Keratinocyte (primary cell): ENCODE results near the gene GC. TPM values are rescaled to one million over a fixed set of nuclear protein-coding genes. Genes with fewer than 3 reads are reported as not detected.

Experiments
- DNase-seq: peaks from one replicate; pipeline ENCODE4 v3.0.0-alpha.2; 2011; ENCODE audit warnings: low read depth, missing footprints, low spot score
- FAIRE-seq: peaks from 2 replicates; lab custom pipeline; 2011; peaks lifted over from hg19 to GRCh38; lab: Jason Lieb, UNC
- H2AFZ ChIP-seq: 2 replicates; pipeline ENCODE4 v1.6.0; 2012; ENCODE audit warnings: low read length, control low read depth, inconsistent platforms; ENCODE audit not compliant: control insufficient read depth
- H3K27ac ChIP-seq: 2 replicates; pipeline ENCODE4 v1.5.1; 2011; ENCODE audit warnings: low read length; ENCODE audit not compliant: control insufficient read depth, insufficient read depth
- H3K27me3 ChIP-seq: 3 replicates; pipeline ENCODE4 v1.6.0; 2011; ENCODE audit warnings: low read length; ENCODE audit not compliant: control insufficient read depth, insufficient read depth; ENCODE audit errors: extremely low read depth
- H3K36me3 ChIP-seq, 2 experiments: 2 replicates in 1 of 2; 3 replicates in 1 of 2; pipeline ENCODE4 v1.5.1; 2011; ENCODE audit warnings: low read length in 2 of 2, mild to moderate bottlenecking in 1 of 2; ENCODE audit not compliant: control insufficient read depth in 2 of 2, insufficient read depth in 2 of 2; ENCODE audit errors: extremely low read depth in 1 of 2
- H3K4me1 ChIP-seq: 3 replicates; pipeline ENCODE4 v1.5.1; 2011; ENCODE audit warnings: low read length; ENCODE audit not compliant: control insufficient read depth, insufficient read depth; ENCODE audit errors: extremely low read depth
- H3K4me2 ChIP-seq: 3 replicates; pipeline ENCODE4 v1.6.0; 2011; ENCODE audit warnings: low read depth, low read length; ENCODE audit not compliant: control insufficient read depth, insufficient read depth; ENCODE audit errors: extremely low read depth
- H3K4me3 ChIP-seq, 3 experiments: fragments of 200-600 bp in 1 of 3; sonication (generic) in 1 of 3; 2 replicates in 2 of 3; 3 replicates in 1 of 3; pipeline ENCODE4 v1.5.1; 2011 to 2016; ENCODE audit warnings: low read length in 3 of 3, mild to moderate bottlenecking in 3 of 3, control low read depth in 2 of 3, inconsistent platforms in 1 of 3, low read depth in 1 of 3, mixed read lengths in 1 of 3, mixed run types in 1 of 3, moderate library complexity in 1 of 3; ENCODE audit not compliant: control insufficient read depth in 2 of 3, insufficient read depth in 2 of 3; ENCODE audit errors: extremely low read depth in 1 of 3
- H3K79me2 ChIP-seq: 2 replicates; pipeline ENCODE4 v1.6.0; 2012; ENCODE audit warnings: low read length; ENCODE audit not compliant: control insufficient read depth, insufficient read depth
- H3K9ac ChIP-seq: 3 replicates; pipeline ENCODE4 v1.6.0; 2011; ENCODE audit warnings: low read length; ENCODE audit not compliant: control insufficient read depth, insufficient read depth; ENCODE audit errors: extremely low read depth
- H3K9me1 ChIP-seq: 3 replicates; pipeline ENCODE4 v1.6.0; 2011; ENCODE audit warnings: low read length; ENCODE audit not compliant: control insufficient read depth, insufficient read depth; ENCODE audit errors: extremely low read depth
- H3K9me3 ChIP-seq: 2 replicates; pipeline ENCODE4 v1.5.1; 2012; ENCODE audit warnings: low read depth, low read length; ENCODE audit not compliant: control insufficient read depth
- H4K20me1 ChIP-seq: 3 replicates; pipeline ENCODE4 v1.6.0; 2011; ENCODE audit warnings: low read length; ENCODE audit not compliant: control insufficient read depth, insufficient read depth; ENCODE audit errors: extremely low read depth
- EZH2 ChIP-seq: IDR thresholded peaks from one replicate; pipeline ENCODE4 v1.6.1; 2012; ENCODE audit warnings: inconsistent platforms, mild to moderate bottlenecking, low read length, moderate library complexity
- dilution Hi-C: fragments of 300-500 bp; cut with MboI; formaldehyde crosslinking; loops from one replicate; pipeline ENCODE4 v1.7.0; 2020; ENCODE audit warnings: low sequenced_read_pairs; ENCODE audit not compliant: extremely low pct_ligation_motif_present
- polyA plus RNA-seq, 5 experiments: library from polyadenylated mRNA; depleted of rRNA in 3 of 5; stranded (reverse) in 3 of 5; stranded (forward) in 1 of 5; unstranded in 1 of 5; fragments of >200 nt; gene quantifications; 1 replicate in 1 of 5; 2 replicates in 3 of 5; 3 replicates in 1 of 5; pipeline versions ENCODE4 v1.2.1 to v1.2.3, GENCODE V29; 2011 to 2012; ENCODE audit warnings: missing spikeins in 2 of 5, low read depth in 1 of 5, low replicate concordance in 1 of 5
- TF ChIP-seq, protein P1 (sequence below), 3 experiments: IDR thresholded peaks in 1 of 3; conservative IDR thresholded peaks in 1 of 3; optimal IDR thresholded peaks in 1 of 3; 2 replicates in 2 of 3; 3 replicates in 1 of 3; pipeline versions ENCODE3 to v1.5.1; 2011; ENCODE audit warnings: low read length in 3 of 3, mild to moderate bottlenecking in 3 of 3, moderate library complexity in 2 of 3, control low read depth in 1 of 3, inconsistent platforms in 1 of 3; ENCODE audit not compliant: insufficient read depth in 2 of 3; ENCODE audit errors: extremely low read depth in 1 of 3

GC gene
- polyA plus RNA-seq, 1 donor (not counting 4 experiments of a cell fraction or from before 2014, with no cell fraction given), result not detected

DNA sequence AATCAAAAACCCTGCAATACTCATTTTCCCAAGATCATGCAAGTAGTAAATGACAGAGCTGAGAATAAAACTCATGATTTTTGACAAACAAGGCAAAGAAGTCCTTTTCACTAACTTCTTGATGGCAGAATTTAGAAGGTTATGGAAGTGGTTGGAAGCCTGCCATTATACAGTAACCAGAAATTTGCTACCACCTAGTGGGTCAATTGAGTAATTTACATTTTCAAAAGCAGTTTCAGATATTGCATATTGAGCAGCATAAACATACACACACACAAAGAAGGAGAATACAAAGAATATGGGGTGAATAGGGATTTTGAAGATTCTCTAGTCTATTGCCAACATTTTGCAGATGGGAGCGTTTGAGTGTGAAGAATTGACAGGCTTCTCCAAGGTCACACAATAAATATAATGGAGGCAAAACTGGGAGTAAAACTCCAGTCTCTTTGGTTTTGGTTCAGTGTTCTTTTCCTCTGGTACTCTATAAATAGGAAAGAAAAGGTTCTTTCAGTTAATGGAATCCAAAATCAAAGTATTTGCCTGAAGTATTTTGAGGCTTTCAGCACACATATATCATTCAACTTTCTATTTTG lies 70.2 kb downstream of the GC start:
- H3K4me2 ChIP-seq, result no peak overlapping the region
- H3K36me3 ChIP-seq, result no peaks in the 10 kb centered on the region
- no peaks in the 10 kb centered on the region for H3K27me3 ChIP-seq
- no peak overlapping the region for H2AFZ ChIP-seq
- no peak overlapping the region for H3K9ac ChIP-seq
- dilution Hi-C loops, result no loop called here
- no peaks in the 10 kb centered on the region for H3K4me1 ChIP-seq
- no peak overlapping the region for H3K4me3 ChIP-seq
- no peaks in the 10 kb centered on the region for H4K20me1 ChIP-seq
- no peaks in the 10 kb centered on the region for H3K9me3 ChIP-seq
- no peak for DNase-seq
- FAIRE-seq, result no peak
- TF ChIP-seq EZH2, result no peak
- TF ChIP-seq, protein P1, sequence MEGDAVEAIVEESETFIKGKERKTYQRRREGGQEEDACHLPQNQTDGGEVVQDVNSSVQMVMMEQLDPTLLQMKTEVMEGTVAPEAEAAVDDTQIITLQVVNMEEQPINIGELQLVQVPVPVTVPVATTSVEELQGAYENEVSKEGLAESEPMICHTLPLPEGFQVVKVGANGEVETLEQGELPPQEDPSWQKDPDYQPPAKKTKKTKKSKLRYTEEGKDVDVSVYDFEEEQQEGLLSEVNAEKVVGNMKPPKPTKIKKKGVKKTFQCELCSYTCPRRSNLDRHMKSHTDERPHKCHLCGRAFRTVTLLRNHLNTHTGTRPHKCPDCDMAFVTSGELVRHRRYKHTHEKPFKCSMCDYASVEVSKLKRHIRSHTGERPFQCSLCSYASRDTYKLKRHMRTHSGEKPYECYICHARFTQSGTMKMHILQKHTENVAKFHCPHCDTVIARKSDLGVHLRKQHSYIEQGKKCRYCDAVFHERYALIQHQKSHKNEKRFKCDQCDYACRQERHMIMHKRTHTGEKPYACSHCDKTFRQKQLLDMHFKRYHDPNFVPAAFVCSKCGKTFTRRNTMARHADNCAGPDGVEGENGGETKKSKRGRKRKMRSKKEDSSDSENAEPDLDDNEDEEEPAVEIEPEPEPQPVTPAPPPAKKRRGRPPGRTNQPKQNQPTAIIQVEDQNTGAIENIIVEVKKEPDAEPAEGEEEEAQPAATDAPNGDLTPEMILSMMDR (optimal IDR thresholded peaks at IDR 0.05 in 1 of 3, IDR thresholded peaks at IDR 0.05 in 1 of 3, conservative IDR thresholded peaks at IDR 0.05 in 1 of 3; ENCODE audit: extremely low read depth in 1 of 3, insufficient read depth in 2 of 3, low read length in 3 of 3), result peak in 2 of 3 experiments; percentile 29 to 38
- no peak overlapping the region for H3K27ac ChIP-seq
- H3K79me2 ChIP-seq, result no peaks in the 10 kb centered on the region
- H3K9me1 ChIP-seq, result no peaks in the 10 kb centered on the region

DNA sequence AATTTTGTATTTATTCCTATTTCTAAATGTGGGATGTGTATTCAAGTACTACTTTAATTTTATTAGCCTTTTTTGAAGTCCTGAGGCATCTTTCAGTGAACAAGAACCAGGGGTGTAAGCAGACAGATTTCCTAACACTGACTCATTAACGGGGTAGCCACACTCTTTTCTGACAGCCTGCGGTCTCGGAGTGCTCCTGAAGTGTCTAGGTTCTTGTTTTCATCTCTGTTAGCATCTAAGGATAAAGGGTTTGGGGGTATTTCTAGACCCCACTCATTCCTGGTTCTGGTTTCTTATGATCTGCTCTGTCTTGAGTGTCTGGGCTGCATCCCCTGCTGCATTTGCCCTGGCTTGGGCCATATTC lies 71.9 kb downstream of the GC start:
- Histone ChIP-seq H3K79me2 (no peaks in the 10 kb centered on the region), H3K9ac (no peak overlapping the region), H3K27me3 (no peaks in the 10 kb centered on the region), H3K27ac (no peak overlapping the region), H3K9me3 (no peaks in the 10 kb centered on the region), H2AFZ (no peak overlapping the region), H3K9me1 (no peaks in the 10 kb centered on the region), H3K4me3 (no peak overlapping the region), H4K20me1 (no peaks in the 10 kb centered on the region), H3K4me1 (no peaks in the 10 kb centered on the region), H3K4me2 (no peak overlapping the region), H3K36me3 (no peaks in the 10 kb centered on the region)
- TF ChIP-seq EZH2, result no peak
- TF ChIP-seq, protein P1 (optimal IDR thresholded peaks at IDR 0.05 in 1 of 3, IDR thresholded peaks at IDR 0.05 in 1 of 3, conservative IDR thresholded peaks at IDR 0.05 in 1 of 3; ENCODE audit: extremely low read depth in 1 of 3, insufficient read depth in 2 of 3, low read length in 3 of 3), result no peak
- no peak for FAIRE-seq
- DNase-seq, result no peak
- dilution Hi-C loops, result no loop called here
